Measurements from ENCODE around the gene ACYP2.
"Not testable (repeated sequence)": the region's sequence is repeated elsewhere in the genome, so short reads cannot be mapped to it uniquely, and the experiment has no call there.

- TF ChIP-seq, protein P1, sequence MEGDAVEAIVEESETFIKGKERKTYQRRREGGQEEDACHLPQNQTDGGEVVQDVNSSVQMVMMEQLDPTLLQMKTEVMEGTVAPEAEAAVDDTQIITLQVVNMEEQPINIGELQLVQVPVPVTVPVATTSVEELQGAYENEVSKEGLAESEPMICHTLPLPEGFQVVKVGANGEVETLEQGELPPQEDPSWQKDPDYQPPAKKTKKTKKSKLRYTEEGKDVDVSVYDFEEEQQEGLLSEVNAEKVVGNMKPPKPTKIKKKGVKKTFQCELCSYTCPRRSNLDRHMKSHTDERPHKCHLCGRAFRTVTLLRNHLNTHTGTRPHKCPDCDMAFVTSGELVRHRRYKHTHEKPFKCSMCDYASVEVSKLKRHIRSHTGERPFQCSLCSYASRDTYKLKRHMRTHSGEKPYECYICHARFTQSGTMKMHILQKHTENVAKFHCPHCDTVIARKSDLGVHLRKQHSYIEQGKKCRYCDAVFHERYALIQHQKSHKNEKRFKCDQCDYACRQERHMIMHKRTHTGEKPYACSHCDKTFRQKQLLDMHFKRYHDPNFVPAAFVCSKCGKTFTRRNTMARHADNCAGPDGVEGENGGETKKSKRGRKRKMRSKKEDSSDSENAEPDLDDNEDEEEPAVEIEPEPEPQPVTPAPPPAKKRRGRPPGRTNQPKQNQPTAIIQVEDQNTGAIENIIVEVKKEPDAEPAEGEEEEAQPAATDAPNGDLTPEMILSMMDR (conservative IDR thresholded peaks at IDR 0.05; ENCODE audit: low read length), result not testable (repeated sequence)
- not testable (repeated sequence) for TF ChIP-seq EZH2phosphoT487 (IDR thresholded peaks at IDR 0.05; ENCODE audit: borderline replicate concordance)
Observed at GRCh38 chr2:54116598-54116997, 1.2 kb downstream of the ACYP2 start.
